Activated naive CD4-positive, alpha-beta T cell treated with anti-CD3 and anti-CD28 coated beads, Interleukin-2, amount 50 U/mL, for 16 hours (primary cell): ENCODE data around the gene SPTLC1.
"Not testable (repeated sequence)": the region's sequence is repeated elsewhere in the genome, so short reads cannot be mapped to it uniquely, and the experiment has no call there.

ENCODE experiments used
- DNase-seq: peaks from one replicate; pipeline ENCODE4 v3.0.0-alpha.2; 2020

Gene SPTLC1

DNA sequence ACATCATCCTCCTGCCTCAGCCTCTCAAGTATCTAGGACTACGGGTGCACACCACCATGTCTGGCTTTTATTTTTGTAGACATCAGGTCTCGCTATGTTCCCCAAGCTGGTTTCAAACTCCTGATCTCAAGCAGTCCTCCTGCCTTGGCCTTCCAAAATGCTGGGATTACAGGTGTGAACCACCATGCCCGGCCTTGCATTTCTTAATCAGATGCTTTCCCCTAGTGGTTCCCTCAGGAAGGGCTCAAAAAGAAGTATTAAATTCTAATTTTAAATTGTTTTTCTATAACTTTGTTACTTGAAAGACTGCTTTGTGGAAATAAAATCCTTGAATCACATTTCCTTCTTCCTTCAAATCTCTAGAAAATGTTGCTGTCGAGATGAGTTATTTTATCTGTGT lies 85.7 kb downstream of the SPTLC1 start:
- no peak for DNase-seq

DNA sequence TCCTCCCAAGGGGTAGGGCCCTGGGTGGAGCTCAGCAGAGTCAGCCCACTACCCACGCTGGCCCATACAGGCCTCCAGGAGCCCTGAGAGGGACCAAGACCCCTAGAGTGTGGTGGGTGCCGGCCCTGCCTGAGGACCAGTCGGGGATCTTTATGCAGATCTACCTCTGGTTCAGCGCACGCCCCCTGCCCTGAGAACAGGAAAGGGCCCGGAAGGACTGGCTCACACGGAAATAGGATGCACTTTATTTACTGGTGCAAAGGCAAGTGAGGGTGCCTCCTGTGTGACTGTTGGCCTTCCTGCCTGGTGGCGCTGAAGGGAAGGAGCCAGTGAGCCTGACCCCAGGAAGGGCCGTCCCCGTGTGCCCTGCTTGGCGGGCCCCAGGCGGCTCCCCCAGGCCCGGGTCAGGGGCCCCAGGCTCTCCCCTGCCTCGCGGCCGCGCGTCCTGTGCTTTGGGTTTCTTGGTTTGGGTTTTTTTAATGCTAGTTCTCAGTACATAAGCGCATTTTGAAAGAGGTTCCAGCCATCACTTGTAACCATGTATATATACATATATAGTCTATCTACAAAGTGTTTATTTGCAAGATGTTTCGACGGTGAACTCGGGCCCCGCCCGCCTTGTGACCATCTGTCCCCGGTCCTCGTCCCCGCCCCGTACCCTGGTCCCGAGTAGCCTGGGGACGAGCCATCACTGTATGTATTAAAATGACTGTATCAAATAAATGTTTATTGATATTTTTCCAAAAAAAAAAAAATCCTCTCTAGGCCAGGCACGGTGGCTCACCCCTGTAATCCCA lies 88.8 kb downstream of the SPTLC1 start:
- no peak for DNase-seq

DNA sequence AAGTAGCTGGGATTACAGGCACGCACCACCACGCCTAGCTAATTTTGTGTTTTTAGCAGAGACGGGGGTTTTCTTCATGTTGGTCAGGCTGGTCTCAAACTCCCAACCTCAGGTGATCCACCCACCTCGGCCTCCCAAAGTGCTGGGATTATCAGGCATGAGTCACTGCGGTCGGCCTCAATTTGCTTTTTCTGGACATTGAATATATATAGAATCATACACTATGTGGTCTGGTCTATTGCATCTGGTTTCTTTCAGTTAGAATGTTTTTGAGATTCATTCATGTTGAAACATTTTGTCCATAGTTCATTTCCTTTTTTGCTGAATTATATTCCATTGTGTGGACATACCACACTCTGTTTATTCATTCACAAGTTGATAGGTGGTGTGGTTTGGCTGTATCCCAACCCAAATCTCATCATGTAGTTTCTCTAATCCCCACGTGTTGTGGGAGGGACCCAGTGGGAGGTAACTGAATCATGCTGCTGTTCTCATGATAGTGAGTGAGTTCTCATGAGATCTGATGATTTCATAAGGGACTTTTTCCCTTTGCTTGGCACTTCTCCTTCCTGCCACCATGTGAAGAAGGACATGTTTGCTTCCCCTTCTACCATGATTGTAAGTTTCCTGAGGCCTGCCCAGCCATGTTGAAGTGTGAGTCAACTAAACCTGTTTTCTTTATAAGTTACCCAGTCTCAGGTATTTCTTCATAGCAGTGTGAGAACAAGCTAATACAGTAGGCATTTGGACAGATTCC lies 93.2 kb downstream of the SPTLC1 start:
- not testable (repeated sequence) for DNase-seq

DNA sequence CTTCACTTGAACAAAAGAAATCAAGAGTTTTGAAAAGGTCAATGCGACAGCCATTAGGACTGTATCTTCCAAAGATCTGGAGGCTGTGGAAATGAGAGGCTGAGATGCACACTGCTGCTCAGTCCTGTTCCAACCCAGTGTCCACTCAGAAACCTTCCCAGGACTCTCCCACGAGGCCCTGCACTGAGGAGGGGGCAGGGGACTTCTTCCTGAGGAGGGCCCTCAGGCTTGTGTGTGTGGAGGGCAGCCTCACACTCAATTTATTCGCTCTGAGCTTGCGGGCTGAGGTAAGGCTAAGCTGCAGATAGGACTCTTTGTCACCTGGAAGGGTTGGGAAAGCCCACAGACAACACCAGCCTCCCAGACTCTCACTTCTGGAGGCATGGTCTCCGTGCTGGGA lies 95.6 kb downstream of the SPTLC1 start:
- DNase-seq = no peak

DNA sequence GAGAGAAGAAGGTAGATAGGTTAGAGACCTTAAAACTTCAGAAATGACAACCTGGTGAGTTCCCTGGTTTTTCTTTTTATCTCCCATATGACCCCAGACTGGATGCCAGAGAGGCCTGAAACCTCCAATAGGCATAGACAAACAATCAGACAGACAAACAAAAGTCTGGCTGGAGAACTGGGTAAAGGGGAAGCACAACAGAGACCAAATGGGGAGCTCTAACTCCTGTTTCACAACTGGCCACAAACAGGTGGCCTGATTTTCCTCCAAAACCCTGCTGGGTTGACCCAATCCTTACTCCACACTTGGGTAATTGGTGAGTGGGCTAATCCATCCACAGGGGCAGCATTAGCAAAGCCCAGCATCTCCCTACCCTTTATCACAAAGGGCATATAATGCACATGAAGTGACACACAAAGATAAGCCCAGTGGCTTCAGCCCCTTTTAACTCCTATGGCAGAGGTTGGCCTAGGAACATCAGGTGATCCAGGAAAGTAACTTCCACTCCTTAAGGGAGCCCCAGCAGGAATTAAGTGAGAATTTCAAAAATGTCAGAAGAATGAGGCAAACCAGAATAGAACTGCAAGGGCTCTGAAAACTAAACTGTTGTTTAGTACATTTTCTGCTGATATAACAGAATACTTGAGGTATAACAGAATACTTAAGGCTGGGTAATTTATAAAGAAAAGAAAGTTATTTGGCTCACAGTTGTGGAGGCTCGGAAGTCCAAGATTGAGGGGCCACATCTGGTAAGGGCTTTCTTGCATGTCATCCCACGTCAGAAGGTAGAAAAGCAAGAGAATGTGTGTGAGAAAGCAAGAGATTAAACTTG lies 104.3 kb downstream of the SPTLC1 start:
- DNase-seq = no peak

DNA sequence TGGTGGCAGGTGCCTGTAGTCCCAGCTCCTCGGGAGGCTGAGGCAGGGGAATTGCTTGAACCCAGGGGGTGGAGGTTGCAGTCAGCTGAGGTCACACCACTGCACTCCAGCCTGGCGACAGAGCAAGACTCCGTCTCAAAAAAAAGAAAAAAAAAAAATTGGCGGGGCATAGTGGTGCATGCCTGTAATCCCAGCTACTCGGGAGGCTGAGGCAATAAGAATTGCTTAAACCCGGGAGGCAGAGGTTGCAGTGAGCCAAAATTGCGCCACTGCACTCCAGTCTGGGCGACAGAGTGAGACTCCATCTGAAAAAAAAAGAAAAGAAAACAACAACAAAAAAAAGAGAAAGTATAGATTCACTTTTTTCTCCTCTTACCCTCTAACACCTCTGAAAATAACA lies 105.0 kb downstream of the SPTLC1 start:
- DNase-seq = not testable (repeated sequence)

DNA sequence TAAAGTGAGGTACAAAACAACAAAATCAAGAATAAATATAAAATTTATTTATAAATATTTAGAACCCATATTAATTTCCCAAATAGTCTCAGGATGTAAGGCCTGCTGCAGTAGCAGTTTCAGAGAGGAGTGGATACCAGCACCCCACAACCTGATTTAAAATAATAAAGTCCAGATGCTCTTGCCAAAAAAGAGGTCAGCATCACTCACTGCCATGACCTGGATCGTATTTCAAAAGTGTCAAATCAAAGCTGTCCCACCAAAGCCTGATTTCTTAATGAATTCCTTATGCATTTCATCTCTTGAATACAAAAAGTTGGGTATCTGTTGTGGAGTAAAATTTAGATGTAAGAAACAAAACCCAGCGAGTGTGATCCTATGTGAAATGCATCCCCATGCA lies 107.2 kb downstream of the SPTLC1 start:
- no peak for DNase-seq

DNA sequence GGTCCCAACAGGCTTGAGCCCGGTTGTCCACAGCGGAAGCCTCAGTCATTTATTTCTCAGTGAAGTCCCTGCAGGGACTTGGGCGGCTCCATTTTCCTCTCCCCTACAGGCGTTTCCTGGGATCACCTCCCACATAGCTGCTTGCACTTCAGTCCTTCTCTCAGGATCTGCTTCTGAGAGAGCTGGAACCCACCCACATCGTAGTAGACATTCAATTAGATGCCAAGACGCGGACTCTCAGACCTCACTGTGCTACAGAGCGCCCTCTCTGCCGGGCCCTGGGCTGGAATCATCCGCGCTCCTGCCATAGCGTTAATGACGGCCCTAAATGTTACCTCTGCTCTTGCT lies 111.2 kb downstream of the SPTLC1 start:
- no peak for DNase-seq

DNA sequence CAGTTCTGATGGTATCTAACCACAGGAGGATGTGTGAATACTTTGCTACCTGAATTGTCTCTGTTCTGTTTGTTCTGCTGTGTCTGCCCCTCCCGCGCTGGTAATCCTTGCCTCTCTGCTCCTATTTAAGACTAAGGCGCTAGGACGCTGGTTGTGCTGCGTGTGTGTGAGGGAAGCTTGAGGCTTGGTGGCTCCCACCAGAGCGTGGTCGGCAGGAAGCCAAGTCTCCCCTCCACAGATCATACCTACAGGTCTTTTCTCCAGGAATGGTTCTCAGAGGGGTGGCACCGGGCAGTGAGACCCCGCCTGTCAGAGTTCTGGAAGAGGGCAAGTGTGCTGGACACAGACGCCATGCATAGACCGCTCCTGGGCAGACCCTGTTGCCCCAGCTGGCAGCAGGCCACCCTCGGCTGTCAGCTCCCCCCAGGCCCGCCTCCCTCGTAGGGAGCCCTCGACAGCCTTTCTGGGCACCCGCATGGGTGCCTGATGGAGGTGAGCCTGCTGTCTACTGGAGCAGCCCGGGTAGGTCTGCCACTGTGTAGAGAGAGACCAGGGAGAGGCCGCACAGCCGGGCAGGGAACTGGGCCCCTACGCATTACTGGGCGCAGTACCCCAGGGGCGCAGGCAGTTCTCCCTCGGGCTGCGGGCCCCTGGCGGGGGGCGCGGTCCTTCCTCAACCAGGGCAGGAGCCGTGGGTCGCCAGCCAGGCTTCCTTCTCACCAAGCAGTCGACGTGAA lies 111.7 kb downstream of the SPTLC1 start:
- DNase-seq = no peak

DNA sequence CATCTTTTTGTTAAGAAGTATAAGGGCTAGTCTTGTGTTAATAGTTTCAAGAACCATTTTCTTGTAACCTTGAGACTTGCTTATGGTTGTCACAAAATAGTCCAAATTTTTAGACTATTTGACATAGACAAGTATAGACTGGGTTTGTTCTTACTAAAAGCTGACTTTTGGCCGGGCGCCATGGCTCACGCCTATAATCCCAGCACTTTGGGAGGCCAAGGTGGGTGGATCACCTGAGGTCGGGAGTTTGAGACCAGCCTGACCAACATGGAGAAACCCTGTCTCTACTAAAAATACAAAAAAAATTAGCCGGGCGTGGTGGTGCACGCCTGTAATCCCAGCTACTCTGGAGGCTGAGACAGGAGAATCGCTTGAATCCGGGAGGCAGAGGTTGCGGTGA lies 113.3 kb downstream of the SPTLC1 start:
- DNase-seq = not testable (repeated sequence)

DNA sequence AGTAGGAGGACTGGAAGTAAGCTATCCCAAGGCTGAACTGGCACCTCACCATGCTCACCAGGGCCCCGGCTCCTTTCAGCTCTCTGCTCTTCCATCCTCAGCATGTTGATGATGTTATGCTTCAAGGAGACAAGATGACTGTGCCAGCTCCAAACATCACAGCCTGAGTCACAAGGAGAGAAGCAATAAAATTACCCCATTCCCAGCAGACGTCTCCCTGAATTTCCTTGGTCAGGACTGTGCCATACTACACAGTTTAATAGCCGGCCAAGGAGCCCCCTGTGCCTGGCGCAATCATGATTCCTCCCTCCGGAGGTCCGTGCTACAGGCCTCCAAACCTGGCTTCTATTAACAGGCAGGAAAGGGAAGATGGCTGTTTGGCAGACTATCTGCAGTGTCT lies 114.0 kb downstream of the SPTLC1 start:
- DNase-seq = no peak

DNA sequence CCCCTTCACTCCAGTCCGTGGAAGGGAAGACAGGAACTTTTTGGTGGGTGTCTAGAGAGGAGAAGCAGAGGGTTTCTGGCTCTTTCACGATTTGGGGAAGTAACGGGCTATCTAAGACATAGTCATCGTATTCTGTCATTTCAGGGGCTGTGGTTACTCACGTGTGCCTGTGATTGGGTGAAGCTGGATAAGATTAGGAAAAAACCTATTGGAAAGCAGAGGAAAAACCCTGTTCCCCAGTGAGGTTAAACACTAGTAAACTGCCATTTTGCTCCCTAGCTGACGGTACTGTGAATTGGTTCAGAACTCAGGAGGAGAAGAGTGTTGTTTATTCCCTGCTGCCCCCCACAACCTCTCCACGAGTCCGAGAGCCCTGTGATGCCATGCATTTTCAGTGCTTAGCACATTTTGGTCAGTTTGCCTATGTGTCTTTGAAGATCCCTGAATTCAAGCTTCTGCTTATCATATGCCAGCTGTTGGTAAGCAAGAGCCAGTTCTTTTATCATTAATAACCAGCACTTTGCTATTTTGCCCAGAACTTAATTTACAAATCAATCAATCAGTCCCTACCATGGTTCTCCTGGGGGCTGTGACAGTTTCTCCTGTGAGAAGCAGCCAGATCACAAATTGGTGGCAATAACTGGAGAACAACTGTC lies 120.1 kb downstream of the SPTLC1 start:
- no peak for DNase-seq

DNA sequence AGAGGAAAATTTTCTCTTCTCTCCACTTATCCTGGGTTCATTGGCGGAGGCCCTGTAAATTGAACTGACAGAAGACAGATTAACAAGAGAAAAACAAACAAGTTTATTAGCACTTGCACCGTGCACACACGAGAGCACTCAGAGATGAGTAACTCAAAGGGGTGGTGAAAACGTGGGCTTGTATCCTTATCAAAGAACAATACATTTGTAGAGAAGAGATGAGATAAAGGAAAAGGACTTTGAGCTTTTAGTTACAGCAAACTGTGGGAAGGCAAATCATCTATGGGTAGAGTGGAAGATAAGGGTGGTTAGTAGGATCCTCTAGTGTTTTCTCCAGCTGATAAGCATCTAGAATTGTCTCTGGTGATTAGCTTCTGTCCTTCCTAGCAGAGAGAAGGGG lies 120.8 kb downstream of the SPTLC1 start:
- DNase-seq = no peak

DNA sequence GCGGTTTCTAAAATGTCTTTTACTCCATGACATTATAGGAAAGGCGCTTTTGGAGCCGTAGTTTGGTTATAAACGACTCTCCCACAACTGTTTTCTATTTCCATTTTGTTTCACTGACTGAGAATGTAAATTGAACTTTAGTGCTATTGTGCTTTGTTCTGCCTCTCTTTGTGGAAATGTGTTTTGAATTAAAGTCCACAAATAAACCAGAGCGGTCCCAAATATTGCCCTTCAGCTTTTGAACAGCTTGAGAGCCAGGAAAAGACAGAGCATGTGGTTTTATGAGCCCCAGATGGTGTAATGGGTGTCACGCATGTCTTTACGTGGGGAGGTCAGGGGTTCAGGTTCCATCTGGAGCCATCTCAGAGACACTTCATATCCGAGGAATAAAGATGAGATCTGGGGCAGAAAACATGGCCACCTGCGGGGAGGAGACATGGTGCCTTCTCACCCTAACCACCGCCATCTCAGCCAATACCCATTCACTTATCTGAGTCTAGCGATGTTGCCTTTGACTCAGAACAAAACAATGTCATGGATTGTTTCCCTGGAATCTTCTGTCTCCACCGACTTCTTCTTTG lies 122.7 kb downstream of the SPTLC1 start:
- DNase-seq = no peak

DNA sequence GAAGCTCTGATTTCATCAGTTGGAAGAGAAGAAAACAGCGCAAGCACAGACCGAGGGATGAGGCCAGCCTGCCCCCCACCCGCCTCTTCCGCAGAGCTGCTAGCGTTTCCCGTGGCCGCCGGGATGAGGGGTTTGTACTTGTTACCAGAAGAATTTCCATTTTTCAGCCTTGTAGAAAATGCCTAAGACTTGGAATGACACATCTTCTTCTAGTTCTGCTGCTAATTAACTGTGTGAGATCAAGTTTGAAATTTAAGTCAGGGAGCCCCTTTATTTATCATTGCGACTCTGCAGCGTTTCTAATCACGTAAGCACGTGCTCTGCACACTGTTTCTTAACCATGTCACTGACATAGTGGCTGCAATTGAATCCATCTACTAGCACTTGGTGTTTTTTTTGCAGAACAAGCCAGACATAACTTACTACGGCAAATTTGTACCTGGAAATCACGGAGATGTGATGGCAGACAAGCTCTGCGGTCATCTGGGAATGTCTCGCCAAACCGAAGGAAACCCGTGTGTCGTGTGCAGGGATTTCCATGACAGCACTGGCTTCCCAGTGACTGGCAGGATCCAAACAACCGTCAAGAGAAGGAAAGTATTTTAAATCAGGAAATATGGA lies 123.4 kb downstream of the SPTLC1 start:
- DNase-seq = no peak

DNA sequence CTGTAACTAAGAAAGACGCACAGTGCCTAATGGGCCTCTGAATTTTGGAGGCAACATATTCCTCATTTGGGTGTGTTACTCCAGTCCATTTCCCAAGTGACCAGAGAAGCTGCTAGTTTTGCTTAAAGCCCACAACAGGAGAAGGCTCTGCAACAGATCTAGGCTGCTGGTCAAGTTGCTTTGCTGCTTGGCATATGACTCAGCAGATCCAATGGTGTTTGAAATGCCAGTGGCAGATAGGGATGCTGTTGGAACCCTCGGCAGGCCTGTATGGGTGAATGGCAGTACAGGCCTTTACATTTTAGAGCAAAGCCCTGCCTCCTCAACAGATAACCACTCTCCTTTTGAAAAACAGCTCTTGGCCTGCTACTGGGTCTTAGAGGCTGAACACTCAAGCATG lies 129.0 kb downstream of the SPTLC1 start:
- no peak for DNase-seq

DNA sequence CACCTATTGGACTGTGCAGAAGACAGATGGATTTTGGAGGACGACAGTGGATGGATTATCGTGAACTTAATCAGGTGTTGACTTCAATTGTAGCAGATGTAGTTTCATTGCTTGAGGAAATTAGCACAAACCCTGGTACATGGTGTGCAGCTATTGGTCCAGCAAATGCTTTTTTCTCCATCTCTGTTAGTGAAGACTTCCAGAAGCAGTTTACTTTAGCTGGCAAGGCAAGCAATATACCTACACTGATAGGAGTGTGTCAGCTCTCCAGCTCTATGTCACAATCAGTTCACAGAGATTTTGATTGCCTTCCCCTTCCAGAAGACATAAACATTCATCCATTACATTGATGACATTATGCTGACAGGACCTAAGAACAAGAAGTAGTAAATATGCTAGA lies 129.5 kb downstream of the SPTLC1 start:
- no peak for DNase-seq
